Measurements from ENCODE around the gene ACSF3.

Gene ACSF3

GRCh38 chr16:89114159-89114981 is 20.7 kb downstream of the ACSF3 start:
- DNase-seq, result no peak

DNA sequence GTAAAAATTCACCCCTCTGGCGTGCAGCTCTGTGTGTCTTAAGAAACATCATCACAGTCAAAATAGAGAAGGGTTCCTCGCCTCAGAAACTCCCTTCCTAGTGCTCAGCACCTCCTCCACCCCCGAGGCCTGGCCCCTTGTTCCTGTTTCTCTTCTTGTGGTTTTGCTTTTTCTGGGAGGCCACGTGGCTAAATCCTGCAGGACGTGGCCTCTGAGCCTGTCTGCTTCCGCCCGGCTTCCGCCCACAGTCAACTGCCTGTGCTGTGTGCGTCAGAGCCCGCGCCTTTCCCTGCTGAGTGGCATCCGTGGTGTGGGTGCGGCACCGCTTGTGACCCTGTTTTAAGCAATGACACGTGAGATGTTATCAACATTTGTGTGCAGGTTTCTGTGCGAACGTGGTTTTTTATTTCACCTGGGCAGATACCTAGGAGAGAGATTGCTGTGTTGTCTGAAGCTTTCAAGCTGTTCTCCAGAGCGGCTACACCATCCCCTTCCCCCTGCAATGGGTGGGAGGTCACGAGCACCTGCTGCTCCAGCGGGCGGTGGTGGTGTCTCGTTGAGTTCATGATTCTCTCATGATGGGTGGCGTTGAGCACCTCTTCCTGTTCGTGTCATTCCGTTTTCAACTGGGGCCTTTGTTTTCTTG is 21.7 kb downstream of the ACSF3 start:
- peak; percentile 42 for DNase-seq

DNA sequence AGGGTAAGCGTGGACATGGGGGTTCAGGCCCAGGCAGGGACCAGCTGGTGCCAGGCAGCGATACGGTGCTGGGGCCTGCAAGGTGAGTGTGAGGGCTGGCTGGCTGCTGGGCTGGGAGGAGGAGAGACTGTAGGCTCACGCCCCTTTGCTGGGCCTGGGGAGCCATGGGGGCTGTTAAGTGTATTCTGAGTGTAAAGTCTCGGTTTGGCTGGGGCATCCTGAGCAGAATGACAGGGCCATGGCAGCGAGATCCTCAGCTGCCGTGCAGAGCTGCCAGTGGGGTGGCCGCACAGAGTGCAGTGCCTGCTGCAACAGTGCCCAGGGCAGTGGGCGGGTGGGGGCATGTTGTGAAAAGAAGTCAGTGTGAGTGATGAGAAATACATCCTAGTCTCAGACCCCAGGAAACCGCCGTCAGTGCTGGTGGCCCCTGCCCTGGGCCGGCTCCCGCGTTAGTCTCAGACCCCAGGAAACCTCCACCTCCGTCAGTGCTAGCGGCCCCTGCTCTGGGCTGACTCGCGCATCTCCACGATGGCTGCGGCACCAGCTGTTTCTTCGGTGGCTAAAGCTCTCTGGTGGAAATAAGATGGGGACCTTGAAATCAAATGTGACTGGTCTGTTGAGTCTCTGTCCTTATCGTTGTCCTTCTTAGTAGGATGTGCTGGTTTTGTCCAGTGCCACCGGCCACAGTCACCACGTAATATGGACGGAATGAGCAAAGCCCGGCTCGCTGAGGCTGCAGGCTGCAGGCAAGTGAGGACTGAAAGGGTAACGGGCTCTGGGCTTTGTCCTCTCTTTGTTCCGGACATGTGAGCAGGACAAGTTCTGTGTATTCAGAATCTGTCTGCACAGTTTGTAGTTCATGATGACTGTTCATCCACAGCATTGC is 22.9 kb downstream of the ACSF3 start:
- DNase-seq, result no peak

DNA sequence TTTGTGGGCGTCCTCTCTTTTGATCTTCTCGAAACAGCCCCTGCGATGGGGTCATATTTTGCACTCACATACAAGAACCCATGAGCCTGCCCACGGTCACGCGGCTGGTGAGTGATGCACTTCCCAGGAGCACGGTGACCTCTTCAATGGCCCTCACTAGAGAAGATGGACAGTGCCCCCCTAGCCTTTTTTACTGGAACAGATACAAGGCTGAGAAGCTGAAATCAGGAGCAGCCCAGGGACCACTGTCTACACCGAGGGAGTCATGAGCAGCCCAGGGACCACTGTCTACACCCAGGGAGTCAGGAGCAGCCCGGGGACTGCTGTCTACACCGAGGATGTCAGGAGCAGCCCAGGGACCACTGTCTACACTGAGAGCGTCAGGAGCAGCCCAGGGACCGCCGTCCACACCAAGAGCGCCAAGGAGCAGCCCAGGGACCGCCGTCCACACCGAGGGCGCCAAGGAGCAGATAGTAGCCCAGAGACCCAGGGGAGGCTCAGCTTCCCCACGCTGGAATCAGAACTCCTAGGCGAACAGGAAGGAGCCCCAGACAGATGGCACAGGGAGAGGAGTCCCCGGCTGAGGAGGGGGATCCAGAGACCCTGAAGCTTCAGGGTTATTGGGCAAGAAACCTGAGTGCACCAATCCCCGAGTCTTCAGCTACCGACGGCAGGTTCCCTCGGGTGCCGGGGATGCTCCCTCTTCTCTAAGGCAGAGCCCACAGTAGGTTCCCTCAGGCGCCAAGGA is 23.7 kb downstream of the ACSF3 start:
- DNase-seq, result no peak

GRCh38 chr16:89117975-89118289 is 24.3 kb downstream of the ACSF3 start:
- DNase-seq, result no peak

DNA sequence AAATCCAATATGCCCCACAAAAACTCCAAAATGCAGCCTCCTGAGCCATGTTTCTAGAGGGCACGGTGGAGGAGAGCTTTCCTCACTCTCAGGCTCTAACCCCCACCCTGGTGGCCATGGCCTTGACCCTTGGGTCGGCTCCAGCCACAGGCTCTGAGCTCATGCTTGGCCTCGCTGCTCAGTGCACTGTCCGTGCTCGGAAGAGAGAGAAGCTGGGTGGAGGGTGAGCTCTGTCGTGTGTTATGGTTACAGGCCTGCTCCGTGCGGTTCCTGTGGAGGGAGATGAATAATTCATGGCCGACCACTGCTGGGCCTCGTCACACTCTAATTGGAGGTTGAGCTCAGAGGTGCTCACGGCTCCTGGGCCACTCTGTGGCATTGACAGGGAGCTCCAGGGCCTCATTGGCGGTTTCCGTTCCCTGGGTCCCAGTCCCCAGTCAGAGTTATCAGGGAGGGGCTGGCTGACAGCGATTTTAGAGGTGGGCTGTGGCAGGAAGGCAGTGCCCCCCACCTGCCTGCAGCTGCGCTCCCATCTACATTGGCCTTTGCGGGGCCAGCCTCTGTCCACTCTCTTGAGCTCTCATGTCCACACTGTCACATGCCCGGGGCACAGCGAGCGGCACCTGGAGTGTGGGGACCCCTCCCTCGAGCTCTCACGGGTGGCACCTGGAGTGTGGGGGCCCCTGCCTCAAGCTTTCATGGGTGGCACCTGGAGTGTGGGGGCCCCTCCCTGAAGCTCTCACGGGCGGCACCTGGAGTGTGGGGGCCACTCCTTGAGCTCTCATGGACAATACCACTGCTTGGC is 24.9 kb downstream of the ACSF3 start:
- no peak for DNase-seq

DNA sequence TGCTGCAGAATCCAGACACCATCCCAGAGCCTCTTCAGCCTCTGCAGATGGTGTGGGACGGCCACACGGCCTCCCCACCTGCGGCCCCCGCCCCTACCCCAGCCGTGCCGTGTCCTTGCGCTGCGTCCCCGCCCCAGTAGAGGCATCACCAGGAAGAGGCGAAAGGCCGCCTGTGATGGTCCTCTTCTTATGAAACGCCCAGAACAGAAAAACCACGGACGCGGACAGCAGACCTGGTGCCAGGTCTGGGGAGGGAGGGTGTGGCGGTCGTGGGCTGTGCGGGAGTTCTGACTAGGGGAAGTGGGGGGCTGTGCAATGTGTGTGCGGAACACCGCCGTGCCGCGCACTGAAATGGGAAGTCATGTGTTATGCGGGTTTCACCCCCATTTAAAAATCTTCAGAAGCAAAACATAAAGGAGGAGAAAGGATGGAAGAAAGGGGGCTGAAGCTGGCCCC is 25.5 kb downstream of the ACSF3 start:
- no peak for DNase-seq

GRCh38 chr16:89119661-89120141 is 26.0 kb downstream of the ACSF3 start:
- no peak for DNase-seq

GRCh38 chr16:89120281-89120680 is 26.6 kb downstream of the ACSF3 start:
- no peak for DNase-seq

DNA sequence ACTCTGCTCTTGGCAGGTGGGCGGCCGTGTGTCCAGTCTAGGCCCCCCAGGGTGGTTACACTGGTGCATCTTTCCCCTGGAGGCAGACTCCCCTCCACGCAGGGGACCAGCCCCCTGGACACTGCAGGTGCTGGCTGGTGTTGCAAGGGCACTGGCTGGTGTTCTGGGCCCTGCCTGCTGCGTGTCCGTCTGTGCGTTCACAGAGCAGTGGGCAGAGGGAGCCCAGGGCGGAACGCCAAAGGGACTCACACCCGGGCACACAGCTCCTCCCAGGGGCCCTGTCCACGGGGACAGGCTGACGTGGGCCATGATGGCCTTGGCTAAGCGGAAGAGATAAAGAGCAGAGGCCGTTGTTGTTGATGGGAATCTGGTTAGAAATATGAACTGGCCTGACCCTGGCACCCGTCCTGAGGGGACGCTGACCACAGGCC is 27.3 kb downstream of the ACSF3 start:
- no peak for DNase-seq

DNA sequence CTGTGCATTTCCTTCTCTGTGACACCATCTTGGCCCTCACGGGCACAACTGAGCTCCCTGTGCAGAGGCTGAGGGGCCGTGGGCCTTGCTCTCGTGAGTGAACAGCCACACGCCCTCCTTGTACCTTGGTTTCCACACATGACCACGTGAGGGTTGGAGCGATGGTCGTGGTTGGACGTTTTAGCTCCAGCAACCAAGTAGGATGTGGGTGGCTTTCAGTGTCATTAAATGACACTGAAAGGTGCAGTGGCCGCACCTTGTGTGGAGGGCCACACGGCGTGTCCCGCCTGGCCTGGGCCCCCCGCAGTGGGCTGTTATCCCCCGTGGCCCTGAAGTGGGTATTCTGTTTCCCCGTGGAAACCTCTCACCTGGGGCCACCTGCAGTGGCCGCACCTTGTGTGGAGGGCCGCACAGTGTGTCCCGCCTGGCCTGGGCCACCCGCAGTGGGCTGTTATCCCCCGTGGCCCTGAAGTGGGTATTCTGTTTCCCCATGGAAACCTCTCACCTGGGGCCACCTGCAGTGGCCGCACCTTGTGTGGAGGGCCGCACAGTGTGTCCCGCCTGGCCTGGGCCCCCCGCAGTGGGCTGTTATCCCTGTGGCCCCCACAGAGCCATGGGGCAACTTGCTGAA is 28.2 kb downstream of the ACSF3 start:
- DNase-seq, result no peak

- DNase-seq, result no peak
Observed at GRCh38 chr16:89122322-89122851, 28.7 kb downstream of the ACSF3 start.

- DNase-seq, result no peak
Observed at GRCh38 chr16:89123001-89123830, 29.6 kb downstream of the ACSF3 start.

DNA sequence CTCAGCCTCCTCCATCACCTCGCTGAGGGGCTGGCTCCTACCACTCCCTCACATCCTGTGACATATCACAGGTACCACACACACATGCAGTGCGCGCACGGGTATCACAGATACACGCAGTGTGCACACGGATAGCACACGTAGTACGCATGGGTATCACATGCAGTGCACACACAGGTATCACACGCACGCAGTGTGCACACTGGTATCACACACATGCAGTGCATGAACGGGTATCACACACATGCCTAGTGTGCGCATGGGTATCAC is 30.1 kb downstream of the ACSF3 start:
- DNase-seq, result no peak

- DNase-seq, result no peak
Observed at GRCh38 chr16:89129378-89129777, 35.7 kb downstream of the ACSF3 start.

DNA sequence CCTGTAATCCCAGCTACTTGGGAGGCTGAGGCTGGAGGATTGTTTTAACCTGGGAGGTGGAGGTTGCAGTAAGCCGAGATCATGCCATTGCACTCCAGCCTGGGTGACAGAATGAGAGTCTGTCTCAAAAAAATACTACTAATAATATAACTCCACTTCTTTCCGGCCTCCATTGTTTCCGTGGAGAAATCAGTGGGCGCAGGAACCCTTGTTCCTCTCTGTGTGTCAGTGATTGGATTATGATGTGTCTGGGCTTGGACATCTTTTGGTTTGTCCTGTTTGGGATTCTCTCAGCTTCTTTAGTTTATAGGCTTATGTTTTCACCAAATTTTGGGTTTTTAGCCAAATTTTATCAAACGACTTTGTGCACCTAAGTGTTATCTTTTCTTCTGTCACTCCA is 36.8 kb downstream of the ACSF3 start:
- DNase-seq, result no peak

- DNase-seq, result no peak
Observed at GRCh38 chr16:89131783-89132182, 38.1 kb downstream of the ACSF3 start.

DNA sequence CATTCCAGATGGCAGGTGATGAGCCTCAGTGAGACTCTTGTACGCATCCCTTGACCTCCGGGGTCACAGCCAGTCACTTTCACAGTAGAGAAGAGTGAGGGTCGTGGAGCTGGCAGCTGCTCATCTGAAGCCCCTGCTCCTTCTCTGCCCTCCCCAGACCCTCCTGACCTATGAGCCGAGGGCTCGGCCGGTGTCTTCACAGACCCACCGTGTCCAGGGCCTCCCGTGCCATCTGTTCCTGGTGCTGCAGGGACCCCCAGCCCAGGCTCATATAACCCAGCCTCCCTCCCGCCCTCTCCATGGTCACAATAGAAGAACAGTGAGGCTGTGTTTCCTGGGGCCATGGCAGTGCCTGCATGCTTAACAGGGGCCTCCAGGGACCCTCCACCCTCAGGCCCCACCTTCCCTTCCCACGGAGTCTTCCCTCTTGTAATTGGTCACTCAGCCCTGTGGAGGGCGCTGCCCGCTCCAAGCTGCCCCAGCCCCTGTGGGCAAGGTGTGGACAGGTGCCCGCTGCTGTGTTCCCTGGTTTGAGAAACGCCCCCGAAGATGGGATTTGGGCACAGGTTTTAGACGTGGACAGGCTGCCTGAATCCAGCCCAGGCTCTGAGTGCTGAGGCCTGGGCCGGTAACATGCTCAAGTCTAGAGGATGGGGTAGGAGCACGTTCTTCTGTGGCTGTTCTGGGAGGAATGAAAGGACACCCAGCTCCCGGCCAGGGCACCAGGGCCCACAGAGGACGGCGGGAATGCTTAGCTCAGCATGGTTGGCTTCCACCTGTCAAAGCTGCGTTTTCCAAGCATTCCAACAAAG is 38.7 kb downstream of the ACSF3 start:
- no peak for DNase-seq

- no peak for DNase-seq
Observed at GRCh38 chr16:89133457-89134127, 39.9 kb downstream of the ACSF3 start.
